Measurements from ENCODE around the gene FGF8.

- TF ChIP-seq, protein P1, sequence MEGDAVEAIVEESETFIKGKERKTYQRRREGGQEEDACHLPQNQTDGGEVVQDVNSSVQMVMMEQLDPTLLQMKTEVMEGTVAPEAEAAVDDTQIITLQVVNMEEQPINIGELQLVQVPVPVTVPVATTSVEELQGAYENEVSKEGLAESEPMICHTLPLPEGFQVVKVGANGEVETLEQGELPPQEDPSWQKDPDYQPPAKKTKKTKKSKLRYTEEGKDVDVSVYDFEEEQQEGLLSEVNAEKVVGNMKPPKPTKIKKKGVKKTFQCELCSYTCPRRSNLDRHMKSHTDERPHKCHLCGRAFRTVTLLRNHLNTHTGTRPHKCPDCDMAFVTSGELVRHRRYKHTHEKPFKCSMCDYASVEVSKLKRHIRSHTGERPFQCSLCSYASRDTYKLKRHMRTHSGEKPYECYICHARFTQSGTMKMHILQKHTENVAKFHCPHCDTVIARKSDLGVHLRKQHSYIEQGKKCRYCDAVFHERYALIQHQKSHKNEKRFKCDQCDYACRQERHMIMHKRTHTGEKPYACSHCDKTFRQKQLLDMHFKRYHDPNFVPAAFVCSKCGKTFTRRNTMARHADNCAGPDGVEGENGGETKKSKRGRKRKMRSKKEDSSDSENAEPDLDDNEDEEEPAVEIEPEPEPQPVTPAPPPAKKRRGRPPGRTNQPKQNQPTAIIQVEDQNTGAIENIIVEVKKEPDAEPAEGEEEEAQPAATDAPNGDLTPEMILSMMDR (IDR thresholded peaks at IDR 0.05) = no peak
- TF ChIP-seq POLR2A (IDR thresholded peaks at IDR 0.05) (no peak), POLR2AphosphoS5 (IDR thresholded peaks at IDR 0.05) (no peak)
Measured at GRCh38 chr10:101744267-101744666, 31.6 kb downstream of the FGF8 start.

All from breast epithelium (tissue), 3 donors.